Esophagus squamous epithelium (tissue), 4 donors: ENCODE results near the gene RAPH1.

ENCODE experiments used
- POLR2A ChIP-seq, 4 donors: fragments of 450-650 bp; IDR thresholded peaks; one replicate each; pipeline ENCODE4 v1.6.1; 2017; ENCODE audit warnings: antibody characterized with exemption in 4 of 4, mild to moderate bottlenecking in 4 of 4, moderate library complexity in 3 of 4
- TF ChIP-seq, protein P1 (sequence below), 6 experiments: fragments of 450-650 bp in 4 of 6; fragments of 200-600 bp in 2 of 6; sonication (generic) in 2 of 6; IDR thresholded peaks; one replicate each; pipeline ENCODE4 v1.5.1; 2016 to 2019; ENCODE audit warnings: antibody characterized with exemption in 6 of 6, mild to moderate bottlenecking in 4 of 6, moderate library complexity in 4 of 6

DNA sequence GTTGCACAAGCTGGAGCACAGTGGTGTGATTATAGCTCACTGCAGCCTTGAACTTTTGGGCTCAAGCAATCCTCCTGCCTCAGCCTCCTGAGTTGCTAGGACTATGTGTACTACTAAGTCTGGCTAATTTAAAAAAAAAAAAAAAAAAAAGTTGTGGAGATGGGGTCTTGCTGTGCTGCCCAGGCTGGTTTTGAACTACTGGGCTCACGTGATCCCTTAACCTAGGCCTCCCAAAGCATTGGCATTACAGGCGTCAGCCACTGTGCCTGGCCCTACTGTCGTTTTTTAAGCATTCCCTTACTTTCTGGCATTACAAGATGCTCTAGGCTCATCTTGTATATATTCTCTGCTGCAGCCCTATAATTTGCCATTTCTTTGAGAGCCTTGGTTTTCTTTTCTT lies 88.3 kb downstream of the RAPH1 start:
- TF ChIP-seq POLR2A (IDR thresholded peaks at IDR 0.05) = no peak
- TF ChIP-seq, protein P1, sequence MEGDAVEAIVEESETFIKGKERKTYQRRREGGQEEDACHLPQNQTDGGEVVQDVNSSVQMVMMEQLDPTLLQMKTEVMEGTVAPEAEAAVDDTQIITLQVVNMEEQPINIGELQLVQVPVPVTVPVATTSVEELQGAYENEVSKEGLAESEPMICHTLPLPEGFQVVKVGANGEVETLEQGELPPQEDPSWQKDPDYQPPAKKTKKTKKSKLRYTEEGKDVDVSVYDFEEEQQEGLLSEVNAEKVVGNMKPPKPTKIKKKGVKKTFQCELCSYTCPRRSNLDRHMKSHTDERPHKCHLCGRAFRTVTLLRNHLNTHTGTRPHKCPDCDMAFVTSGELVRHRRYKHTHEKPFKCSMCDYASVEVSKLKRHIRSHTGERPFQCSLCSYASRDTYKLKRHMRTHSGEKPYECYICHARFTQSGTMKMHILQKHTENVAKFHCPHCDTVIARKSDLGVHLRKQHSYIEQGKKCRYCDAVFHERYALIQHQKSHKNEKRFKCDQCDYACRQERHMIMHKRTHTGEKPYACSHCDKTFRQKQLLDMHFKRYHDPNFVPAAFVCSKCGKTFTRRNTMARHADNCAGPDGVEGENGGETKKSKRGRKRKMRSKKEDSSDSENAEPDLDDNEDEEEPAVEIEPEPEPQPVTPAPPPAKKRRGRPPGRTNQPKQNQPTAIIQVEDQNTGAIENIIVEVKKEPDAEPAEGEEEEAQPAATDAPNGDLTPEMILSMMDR (IDR thresholded peaks at IDR 0.05) = no peak
